Caco-2 (cell line): ENCODE results near the gene GLTP. TPM values are rescaled to one million over a fixed set of nuclear protein-coding genes. Genes with fewer than 3 reads are reported as not detected.

ENCODE experiments used
- BruUV-seq: library from RNA; stranded (reverse); fragments of 400-500 nt; replicated peaks from 2 replicates; lab custom pipeline; 2021; lab: Mats Ljungman, UMichigan
- CTCF ChIA-PET: fragments of 300-600 bp; sonication (Branson Sonifier 250); formaldehyde crosslinking; loops from one replicate; lab custom pipeline; 2022; ENCODE audit warnings: antibody characterized with exemption; lab: Charles Lee
- POLR2A ChIA-PET: fragments of 300-600 bp; sonication (Branson Sonifier 250); formaldehyde crosslinking; loops from one replicate; lab custom pipeline; 2022; ENCODE audit warnings: antibody characterized with exemption; lab: Charles Lee
- DNase-seq, 2 experiments: peaks; one replicate each; pipeline versions ENCODE4 v3.0.0 to v3.0.0-alpha.2; 2020 to 2022
- H3K27me3 ChIP-seq: replicated peaks from 2 replicates; pipeline ENCODE4 v1.6.0; 2011; ENCODE audit warnings: low read length; ENCODE audit not compliant: control insufficient read depth, insufficient read depth
- H3K36me3 ChIP-seq: 2 replicates; pipeline ENCODE4 v1.5.1; 2011; ENCODE audit warnings: low read length; ENCODE audit not compliant: control insufficient read depth, insufficient read depth
- H3K4me1 ChIP-seq: fragments of 250-450 bp; sonication (Bioruptor Pico); 2 replicates; pipeline ENCODE4 v1.5.1; 2020; ENCODE audit warnings: mild to moderate bottlenecking
- H3K4me3 ChIP-seq: 2 replicates; pipeline ENCODE4 v1.5.1; 2011; ENCODE audit warnings: low read depth, mild to moderate bottlenecking, control low read depth, low read length
- H3K9me3 ChIP-seq: fragments of 250-450 bp; sonication (Bioruptor Pico); 2 replicates; pipeline ENCODE4 v1.5.1; 2020; ENCODE audit warnings: mild to moderate bottlenecking, moderate library complexity
- H3K27ac Mint-ChIP-seq: one replicate; pipeline ENCODE4 v1.8.0; 2022; ENCODE audit warnings: mixed read lengths; ENCODE audit not compliant: unreplicated experiment
- H3K27me3 Mint-ChIP-seq: one replicate; pipeline ENCODE4 v1.8.0; 2022; ENCODE audit warnings: mixed read lengths; ENCODE audit not compliant: insufficient read depth, unreplicated experiment
- H3K36me3 Mint-ChIP-seq: one replicate; pipeline ENCODE4 v1.8.0; 2022; ENCODE audit warnings: mild to moderate bottlenecking, mixed read lengths; ENCODE audit not compliant: insufficient read depth, unreplicated experiment
- H3K4me1 Mint-ChIP-seq: one replicate; pipeline ENCODE4 v1.8.0; 2022; ENCODE audit warnings: low read depth, mixed read lengths; ENCODE audit not compliant: unreplicated experiment
- H3K4me3 Mint-ChIP-seq: one replicate; pipeline ENCODE4 v1.8.0; 2022; ENCODE audit warnings: mild to moderate bottlenecking, moderate library complexity, mixed read lengths; ENCODE audit not compliant: unreplicated experiment
- H3K9me3 Mint-ChIP-seq: one replicate; pipeline ENCODE4 v1.8.0; 2022; ENCODE audit warnings: mixed read lengths; ENCODE audit not compliant: unreplicated experiment
- intact Hi-C: fragments of 100-400 bp; cut with micrococcal nuclease; formaldehyde crosslinking; loops from one replicate; pipeline ENCODE4 v1.10.0; 2022; ENCODE audit not compliant: unreplicated experiment
- total RNA-seq: library from RNA; stranded (reverse); gene quantifications from 2 replicates; pipeline ENCODE4 v1.2.3, GENCODE V29; 2022
- TF ChIP-seq, protein P1 (sequence below), 2 experiments: fragments of 200-600 bp in 1 of 2; IDR thresholded peaks; 1 replicate in 1 of 2; 2 replicates in 1 of 2; pipeline versions ENCODE4 v1.5.1 to v1.8.0; 2011 to 2022; ENCODE audit warnings: antibody characterized with exemption in 1 of 2, control low read depth in 1 of 2, inconsistent platforms in 1 of 2, low read depth in 1 of 2, low read length in 1 of 2, mild to moderate bottlenecking in 1 of 2, moderate library complexity in 1 of 2; ENCODE audit not compliant: insufficient read depth in 1 of 2, severe bottlenecking in 1 of 2, unreplicated experiment in 1 of 2

Gene GLTP
- total RNA-seq, 1 experiment from 2014 or later = 14.9 TPM

- BruUV-seq = no TSS peak
- POLR2A ChIA-PET = no interaction called here
- Mint-ChIP-seq H3K27ac (no peak overlapping the region), H3K4me1 (no peaks in the 10 kb centered on the region), H3K4me3 (no peak overlapping the region), H3K36me3 (no peaks in the 10 kb centered on the region), H3K9me3 (no peaks in the 10 kb centered on the region), H3K27me3 (peaks cover 4% of the 10 kb centered on the region)
- no peak overlapping the region for H3K4me3 ChIP-seq
- H3K27me3 ChIP-seq = no peaks in the 10 kb centered on the region
- intact Hi-C loops = no loop called here
- no peak for DNase-seq
- CTCF ChIA-PET = interaction anchor here (0.6 to 5.2 kb wide), 2 partner anchors 38 to 75 kb away, joined by 3 to 43 read pairs; no protein-coding TSS in a partner anchor
- TF ChIP-seq, protein P1, sequence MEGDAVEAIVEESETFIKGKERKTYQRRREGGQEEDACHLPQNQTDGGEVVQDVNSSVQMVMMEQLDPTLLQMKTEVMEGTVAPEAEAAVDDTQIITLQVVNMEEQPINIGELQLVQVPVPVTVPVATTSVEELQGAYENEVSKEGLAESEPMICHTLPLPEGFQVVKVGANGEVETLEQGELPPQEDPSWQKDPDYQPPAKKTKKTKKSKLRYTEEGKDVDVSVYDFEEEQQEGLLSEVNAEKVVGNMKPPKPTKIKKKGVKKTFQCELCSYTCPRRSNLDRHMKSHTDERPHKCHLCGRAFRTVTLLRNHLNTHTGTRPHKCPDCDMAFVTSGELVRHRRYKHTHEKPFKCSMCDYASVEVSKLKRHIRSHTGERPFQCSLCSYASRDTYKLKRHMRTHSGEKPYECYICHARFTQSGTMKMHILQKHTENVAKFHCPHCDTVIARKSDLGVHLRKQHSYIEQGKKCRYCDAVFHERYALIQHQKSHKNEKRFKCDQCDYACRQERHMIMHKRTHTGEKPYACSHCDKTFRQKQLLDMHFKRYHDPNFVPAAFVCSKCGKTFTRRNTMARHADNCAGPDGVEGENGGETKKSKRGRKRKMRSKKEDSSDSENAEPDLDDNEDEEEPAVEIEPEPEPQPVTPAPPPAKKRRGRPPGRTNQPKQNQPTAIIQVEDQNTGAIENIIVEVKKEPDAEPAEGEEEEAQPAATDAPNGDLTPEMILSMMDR (IDR thresholded peaks at IDR 0.05; ENCODE audit: insufficient read depth in 1 of 2, low read depth in 1 of 2, low read length in 1 of 2, severe bottlenecking in 1 of 2, unreplicated experiment in 1 of 2) = no peak
- no peaks in the 10 kb centered on the region for H3K36me3 ChIP-seq
- no peaks in the 10 kb centered on the region for H3K9me3 ChIP-seq
- H3K4me1 ChIP-seq = no peaks in the 10 kb centered on the region
These were observed 72.2 kb downstream of the GLTP start for GRCh38 chr12:109807954-109808643.

DNA sequence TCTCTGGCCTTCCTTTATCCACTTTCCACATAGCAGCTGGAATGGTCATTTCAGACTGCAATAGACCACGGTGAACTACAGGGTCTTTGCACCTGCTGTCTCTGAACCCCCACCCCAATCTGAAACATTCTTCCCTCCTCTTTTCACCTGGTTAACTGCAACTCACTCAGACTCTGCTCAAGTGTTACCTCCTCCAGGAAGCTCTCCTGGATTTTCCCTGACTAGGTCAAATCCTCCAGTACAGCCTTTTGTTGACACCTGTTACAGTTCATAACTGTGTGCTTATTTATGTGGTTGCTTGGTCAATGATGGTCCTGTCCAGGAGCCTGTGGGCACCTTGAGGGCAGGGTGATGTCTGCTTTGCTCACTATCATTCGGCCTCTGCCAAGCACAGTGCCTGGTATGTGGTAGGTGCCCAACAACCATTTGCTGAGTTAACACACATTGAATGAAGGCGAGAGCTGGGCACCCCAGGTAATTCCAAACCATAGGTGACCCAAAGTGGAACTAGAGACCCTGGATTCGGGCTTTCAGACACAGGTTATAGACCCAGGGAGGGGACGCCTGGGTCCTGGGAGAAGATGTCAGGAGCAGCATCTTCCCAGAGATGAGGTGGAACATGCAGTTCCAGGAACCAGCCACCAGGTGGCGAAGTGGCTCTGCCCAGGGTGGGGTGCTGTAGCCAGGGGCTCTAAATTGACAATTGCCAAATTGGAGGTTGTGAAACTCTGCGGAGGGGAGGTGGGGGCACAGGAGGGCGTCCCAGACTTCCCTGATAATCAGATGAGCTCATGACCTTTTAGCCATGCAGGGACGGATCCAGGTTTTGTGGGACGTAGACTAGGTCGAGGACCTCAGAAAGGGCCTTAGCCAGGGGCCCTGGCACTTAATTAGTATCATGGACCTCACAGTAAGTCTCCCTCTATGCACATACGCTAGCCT lies 75.2 kb downstream of the GLTP start:
- H3K9me3 Mint-ChIP-seq = no peaks in the 10 kb centered on the region
- no peaks in the 10 kb centered on the region for H3K4me1 Mint-ChIP-seq
- Histone ChIP-seq H3K9me3 (no peaks in the 10 kb centered on the region), H3K27me3 (no peaks in the 10 kb centered on the region), H3K4me1 (no peaks in the 10 kb centered on the region), H3K36me3 (no peaks in the 10 kb centered on the region), H3K4me3 (no peak overlapping the region)
- H3K4me3 Mint-ChIP-seq = no peak overlapping the region
- ChIA-PET CTCF (interaction anchor here (0.9 to 5.2 kb wide), 3 partner anchors 17 to 41 kb away, joined by 4 to 43 read pairs (median 6); no protein-coding TSS in a partner anchor), POLR2A (no interaction called here)
- TF ChIP-seq, protein P1 (IDR thresholded peaks at IDR 0.05; ENCODE audit: insufficient read depth in 1 of 2, low read depth in 1 of 2, low read length in 1 of 2, severe bottlenecking in 1 of 2, unreplicated experiment in 1 of 2) = peak; percentile 94 to 98
- BruUV-seq = no TSS peak
- peak; percentile 67 to 77 for DNase-seq
- no peak overlapping the region for H3K27ac Mint-ChIP-seq
- H3K36me3 Mint-ChIP-seq = no peaks in the 10 kb centered on the region
- peaks cover 4% of the 10 kb centered on the region for H3K27me3 Mint-ChIP-seq
- intact Hi-C loops = loop anchor here (1.0 kb wide), 2 partner anchors 40 to 75 kb away; partner anchors contain the start of gene GLTP

- Mint-ChIP-seq H3K9me3 (no peaks in the 10 kb centered on the region), H3K4me1 (no peaks in the 10 kb centered on the region), H3K36me3 (no peaks in the 10 kb centered on the region), H3K27ac (no peak overlapping the region), H3K27me3 (peaks cover 4% of the 10 kb centered on the region), H3K4me3 (no peak overlapping the region)
- TF ChIP-seq, protein P1 (IDR thresholded peaks at IDR 0.05; ENCODE audit: insufficient read depth in 1 of 2, low read depth in 1 of 2, low read length in 1 of 2, severe bottlenecking in 1 of 2, unreplicated experiment in 1 of 2) = no peak
- H3K9me3 ChIP-seq = no peaks in the 10 kb centered on the region
- no peaks in the 10 kb centered on the region for H3K27me3 ChIP-seq
- intact Hi-C loops = no loop called here
- CTCF ChIA-PET = interaction anchor here (0.7 to 5.2 kb wide), 2 partner anchors 42 to 238 kb away, joined by 3 to 43 read pairs; no protein-coding TSS in a partner anchor
- no TSS peak for BruUV-seq
- POLR2A ChIA-PET = no interaction called here
- no peaks in the 10 kb centered on the region for H3K36me3 ChIP-seq
- no peak for DNase-seq
- H3K4me1 ChIP-seq = no peaks in the 10 kb centered on the region
- H3K4me3 ChIP-seq = no peak overlapping the region
These were observed 76.7 kb downstream of the GLTP start for GRCh38 chr12:109803678-109804077.
